ENCODE measurements around the gene NDRG3.

Gene NDRG3

DNA sequence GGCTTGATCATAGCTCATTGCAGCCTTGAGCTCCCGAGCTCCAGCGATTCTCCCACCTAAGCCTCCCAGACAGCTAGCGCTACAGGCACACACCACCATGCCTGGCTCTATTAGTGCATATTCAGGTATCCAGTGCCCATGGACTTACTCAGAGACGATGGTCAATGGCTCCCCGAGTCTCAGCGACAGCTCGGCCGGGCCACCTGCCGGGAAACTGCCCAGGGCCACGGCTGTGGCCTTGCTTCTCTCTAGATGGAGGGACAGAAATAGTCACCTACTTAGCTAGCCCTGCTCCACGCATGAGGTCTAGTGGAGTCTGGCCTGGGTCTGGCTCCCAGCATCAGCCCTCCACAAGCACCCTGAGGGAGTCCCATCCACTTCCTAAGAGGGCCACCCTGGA is 111.5 kb downstream of the NDRG3 start:
- TF ChIP-seq, protein P1, sequence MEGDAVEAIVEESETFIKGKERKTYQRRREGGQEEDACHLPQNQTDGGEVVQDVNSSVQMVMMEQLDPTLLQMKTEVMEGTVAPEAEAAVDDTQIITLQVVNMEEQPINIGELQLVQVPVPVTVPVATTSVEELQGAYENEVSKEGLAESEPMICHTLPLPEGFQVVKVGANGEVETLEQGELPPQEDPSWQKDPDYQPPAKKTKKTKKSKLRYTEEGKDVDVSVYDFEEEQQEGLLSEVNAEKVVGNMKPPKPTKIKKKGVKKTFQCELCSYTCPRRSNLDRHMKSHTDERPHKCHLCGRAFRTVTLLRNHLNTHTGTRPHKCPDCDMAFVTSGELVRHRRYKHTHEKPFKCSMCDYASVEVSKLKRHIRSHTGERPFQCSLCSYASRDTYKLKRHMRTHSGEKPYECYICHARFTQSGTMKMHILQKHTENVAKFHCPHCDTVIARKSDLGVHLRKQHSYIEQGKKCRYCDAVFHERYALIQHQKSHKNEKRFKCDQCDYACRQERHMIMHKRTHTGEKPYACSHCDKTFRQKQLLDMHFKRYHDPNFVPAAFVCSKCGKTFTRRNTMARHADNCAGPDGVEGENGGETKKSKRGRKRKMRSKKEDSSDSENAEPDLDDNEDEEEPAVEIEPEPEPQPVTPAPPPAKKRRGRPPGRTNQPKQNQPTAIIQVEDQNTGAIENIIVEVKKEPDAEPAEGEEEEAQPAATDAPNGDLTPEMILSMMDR (IDR thresholded peaks at IDR 0.05; ENCODE audit: insufficient read depth, missing control alignments): no peak
- DNase-seq (ENCODE audit: insufficient read length, low spot score) (no peak), FAIRE-seq (no peak)

DNA sequence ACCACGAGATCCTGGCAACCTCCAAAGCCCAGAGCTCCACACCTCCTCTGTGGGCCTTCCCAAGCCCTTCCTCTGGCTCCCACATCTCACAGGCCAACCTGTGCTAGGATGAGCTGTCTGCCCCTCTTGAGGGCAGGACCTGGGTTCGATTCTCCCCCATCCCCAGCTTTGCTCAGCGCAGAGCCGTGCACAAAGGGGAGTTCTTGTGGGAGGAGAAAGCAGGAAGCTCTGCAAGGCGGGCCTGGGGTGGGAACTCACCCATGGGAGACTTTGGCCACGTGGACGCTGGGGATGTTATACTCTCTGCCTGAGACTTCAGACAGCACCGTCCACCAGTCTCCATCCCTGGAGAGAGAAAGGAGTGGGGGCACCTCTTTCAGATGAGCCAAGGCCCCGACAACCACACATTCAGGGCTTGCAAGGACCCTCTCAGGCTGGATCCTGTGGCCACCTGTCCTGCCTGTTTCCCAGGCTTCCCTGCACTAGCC is 112.6 kb downstream of the NDRG3 start:
- no peak for FAIRE-seq
- no peak for DNase-seq (ENCODE audit: insufficient read length, low spot score)
- TF ChIP-seq, protein P1 (IDR thresholded peaks at IDR 0.05; ENCODE audit: insufficient read depth, missing control alignments): no peak

DNA sequence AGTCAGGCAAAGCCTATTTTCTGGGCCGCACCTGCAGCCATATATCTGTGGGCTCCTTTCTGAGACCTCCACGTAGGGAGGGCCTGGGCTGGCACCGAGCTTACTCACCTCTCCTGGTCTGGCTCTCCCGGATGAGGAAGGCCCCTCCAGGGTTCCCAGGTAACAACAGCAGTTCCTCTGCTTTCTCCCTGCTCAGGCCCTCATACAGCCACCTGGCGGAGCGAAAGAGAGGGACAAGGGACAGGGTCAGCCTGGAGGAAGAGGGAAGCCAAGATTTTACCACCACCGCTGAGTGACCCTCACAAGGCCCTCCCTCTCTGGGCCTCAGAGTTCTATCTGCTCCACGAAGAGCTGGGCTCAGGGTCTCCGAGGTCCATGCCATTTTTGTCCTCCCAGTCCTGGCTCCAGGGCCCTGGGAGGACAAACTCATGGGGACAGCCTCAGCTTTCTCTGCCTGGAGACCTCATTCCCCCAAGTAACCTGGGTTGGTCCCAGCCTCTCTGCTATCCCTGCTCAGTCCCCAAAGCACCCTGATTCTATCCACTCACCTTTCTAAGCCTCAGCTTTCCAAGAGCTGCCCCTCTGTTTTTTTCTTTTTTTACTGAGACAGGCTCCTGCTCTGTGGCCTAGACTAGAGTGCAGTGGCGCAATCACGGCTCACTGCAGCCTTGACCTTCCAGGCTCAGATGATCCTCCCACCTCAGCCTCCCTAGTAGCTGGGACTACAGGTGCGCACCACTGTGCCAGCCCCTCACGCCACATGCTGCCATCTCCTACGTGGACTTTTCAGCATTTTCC is 113.2 kb downstream of the NDRG3 start:
- DNase-seq (ENCODE audit: insufficient read length, low spot score) (no peak), FAIRE-seq (no peak)
- TF ChIP-seq, protein P1 (IDR thresholded peaks at IDR 0.05; ENCODE audit: insufficient read depth, missing control alignments): no peak

DNA sequence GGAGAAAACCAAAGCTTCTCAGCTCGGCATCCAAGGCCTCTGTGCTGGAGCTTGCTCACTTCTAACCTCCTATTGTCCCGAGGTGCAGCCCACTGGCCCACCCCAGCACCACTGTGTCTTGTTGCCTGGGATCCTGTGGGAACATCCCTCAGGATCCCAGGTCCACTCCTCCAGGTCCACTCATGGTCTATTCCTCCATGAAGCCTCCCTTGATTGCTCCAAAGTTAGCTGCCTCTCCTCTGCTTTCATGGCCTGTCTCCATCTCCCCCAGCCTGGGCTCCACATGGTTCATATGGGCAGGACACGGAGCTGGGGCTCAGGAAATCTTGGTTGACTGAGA is 113.8 kb downstream of the NDRG3 start:
- TF ChIP-seq, protein P1 (IDR thresholded peaks at IDR 0.05; ENCODE audit: insufficient read depth, missing control alignments): no peak

DNA sequence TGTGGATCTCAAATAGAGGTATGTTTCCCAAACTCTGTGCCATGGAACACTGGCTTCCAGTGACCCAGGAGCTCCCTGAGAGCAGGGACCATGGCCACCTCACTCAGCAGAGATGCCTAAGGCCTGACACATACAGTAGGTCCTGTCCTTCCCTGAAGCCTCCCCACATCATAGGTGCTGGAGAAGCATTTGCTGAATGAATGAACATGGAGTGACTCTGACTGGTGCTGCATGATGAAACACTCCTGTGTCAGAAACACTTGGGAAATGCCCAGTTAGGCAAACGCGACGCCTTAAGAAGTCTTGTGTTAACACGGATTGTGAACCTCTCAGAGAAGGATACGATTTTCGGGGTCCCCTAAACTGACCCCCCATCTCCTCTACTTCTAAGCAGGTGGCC is 114.2 kb downstream of the NDRG3 start:
- TF ChIP-seq, protein P1 (IDR thresholded peaks at IDR 0.05; ENCODE audit: insufficient read depth, missing control alignments): no peak
- no peak for FAIRE-seq
- DNase-seq (ENCODE audit: insufficient read length, low spot score): no peak

More for the DNA sequence above, 113.8 kb downstream of the NDRG3 start:
- DNase-seq (ENCODE audit: insufficient read length, low spot score) (no peak), FAIRE-seq (no peak)

DNA sequence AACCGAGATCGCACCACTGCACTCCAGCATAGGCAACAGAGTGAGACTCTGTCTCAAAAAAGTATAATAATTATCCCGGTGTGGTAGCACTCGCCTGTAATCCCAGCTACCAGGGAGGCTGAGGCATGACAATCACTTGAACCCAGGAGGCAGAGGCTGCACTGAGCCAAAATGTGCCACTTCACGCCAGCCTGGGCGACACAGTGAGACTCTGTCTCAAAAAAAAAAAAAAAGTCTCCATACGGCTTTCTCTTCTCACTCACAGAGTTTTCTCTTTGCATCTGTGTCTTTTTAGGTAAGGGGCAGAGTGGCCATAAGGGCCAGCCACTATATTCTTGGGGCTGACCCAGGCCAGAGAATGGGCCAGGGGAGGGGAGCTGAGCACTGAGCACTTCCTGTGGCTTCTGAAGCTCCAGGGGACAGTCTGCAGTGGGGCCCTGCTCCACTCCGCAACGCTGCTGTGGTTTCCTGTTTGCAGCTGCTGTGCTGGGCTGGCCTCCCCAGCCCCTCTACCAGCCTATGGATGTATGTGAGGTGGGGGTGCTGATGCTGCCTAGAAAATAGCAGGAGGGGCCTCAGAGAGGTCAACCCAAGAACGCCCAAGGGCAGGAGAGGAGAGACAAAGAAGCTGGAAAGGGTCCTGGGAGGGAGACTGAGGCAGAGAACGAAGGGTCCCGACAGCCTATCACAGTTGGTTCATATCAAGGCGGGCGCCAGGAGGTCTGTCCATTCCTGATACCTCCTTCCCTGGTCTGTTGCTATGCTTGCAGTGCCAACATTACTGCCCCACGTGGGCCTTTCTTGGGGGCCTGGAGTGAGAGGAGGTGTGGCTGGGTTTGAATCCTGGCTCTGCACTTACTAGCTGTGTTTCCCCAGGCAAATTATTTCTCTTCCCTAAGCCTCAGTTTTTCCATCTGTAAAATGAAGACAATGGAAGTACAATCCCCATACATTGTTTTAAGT is 115.9 kb downstream of the NDRG3 start:
- TF ChIP-seq, protein P1 (IDR thresholded peaks at IDR 0.05; ENCODE audit: insufficient read depth, missing control alignments): no peak
- DNase-seq (ENCODE audit: insufficient read length, low spot score): no peak
- no peak for FAIRE-seq
